Spleen (tissue), 7 donors: Measurements from ENCODE around the gene PRRG3.

Source experiments
- POLR2A ChIP-seq, 3 donors: fragments of 450-650 bp; IDR thresholded peaks; one replicate each; pipeline ENCODE4 v1.5.1; 2017; ENCODE audit warnings: antibody characterized with exemption in 3 of 3, mild to moderate bottlenecking in 1 of 3
- POLR2AphosphoS5 ChIP-seq, 3 donors: sonication (generic); formaldehyde crosslinking; IDR thresholded peaks; one replicate each; pipeline ENCODE4 v1.5.1; 2017; ENCODE audit warnings: antibody characterized with exemption in 3 of 3
- TF ChIP-seq, protein P1 (sequence below), 11 experiments: fragments of 200-600 bp in 7 of 11; fragments of 450-650 bp in 4 of 11; sonication (generic) in 4 of 11; IDR thresholded peaks in 8 of 11; conservative IDR thresholded peaks in 3 of 11; 1 replicate in 7 of 11; 2 replicates in 4 of 11; pipeline versions ENCODE4 v1.4.0 to v1.8.0; 2016 to 2021; ENCODE audit warnings: antibody characterized with exemption in 11 of 11, inconsistent platforms in 4 of 11, mild to moderate bottlenecking in 1 of 11
- donor health status: DM: no; HTN: no; CAD: no; lungs with moderate emphysema.
- donor health status: DM: no; HTN: no; CAD: no.
- donor health status: DM: no; HTN: no; CAD: no.

- TF ChIP-seq POLR2A (IDR thresholded peaks at IDR 0.05) (no peak), POLR2AphosphoS5 (IDR thresholded peaks at IDR 0.05) (no peak)
- TF ChIP-seq, protein P1, sequence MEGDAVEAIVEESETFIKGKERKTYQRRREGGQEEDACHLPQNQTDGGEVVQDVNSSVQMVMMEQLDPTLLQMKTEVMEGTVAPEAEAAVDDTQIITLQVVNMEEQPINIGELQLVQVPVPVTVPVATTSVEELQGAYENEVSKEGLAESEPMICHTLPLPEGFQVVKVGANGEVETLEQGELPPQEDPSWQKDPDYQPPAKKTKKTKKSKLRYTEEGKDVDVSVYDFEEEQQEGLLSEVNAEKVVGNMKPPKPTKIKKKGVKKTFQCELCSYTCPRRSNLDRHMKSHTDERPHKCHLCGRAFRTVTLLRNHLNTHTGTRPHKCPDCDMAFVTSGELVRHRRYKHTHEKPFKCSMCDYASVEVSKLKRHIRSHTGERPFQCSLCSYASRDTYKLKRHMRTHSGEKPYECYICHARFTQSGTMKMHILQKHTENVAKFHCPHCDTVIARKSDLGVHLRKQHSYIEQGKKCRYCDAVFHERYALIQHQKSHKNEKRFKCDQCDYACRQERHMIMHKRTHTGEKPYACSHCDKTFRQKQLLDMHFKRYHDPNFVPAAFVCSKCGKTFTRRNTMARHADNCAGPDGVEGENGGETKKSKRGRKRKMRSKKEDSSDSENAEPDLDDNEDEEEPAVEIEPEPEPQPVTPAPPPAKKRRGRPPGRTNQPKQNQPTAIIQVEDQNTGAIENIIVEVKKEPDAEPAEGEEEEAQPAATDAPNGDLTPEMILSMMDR (IDR thresholded peaks at IDR 0.05 in 8 of 11, conservative IDR thresholded peaks at IDR 0.05 in 3 of 11): no peak
Measured at GRCh38 chrX:151725338-151725614, 30.0 kb downstream of the PRRG3 start.
